Islet of Langerhans (tissue), 1 donor: ENCODE measurements around the gene ATG7.

ENCODE experiments used
- FAIRE-seq: peaks from one replicate; lab custom pipeline; 2011; peaks lifted over from hg19 to GRCh38; lab: Jason Lieb, UNC

The ATG7 gene

GRCh38 chr3:11556851-11557644 is 284.9 kb downstream of the ATG7 start:
- no peak for FAIRE-seq

GRCh38 chr3:11558002-11558401 is 285.8 kb downstream of the ATG7 start:
- FAIRE-seq = no peak

GRCh38 chr3:11558411-11558903 is 286.3 kb downstream of the ATG7 start:
- FAIRE-seq = no peak

GRCh38 chr3:11558918-11559815 is 287.0 kb downstream of the ATG7 start:
- no peak for FAIRE-seq

GRCh38 chr3:11559816-11560633 is 287.8 kb downstream of the ATG7 start:
- no peak for FAIRE-seq

- no peak for FAIRE-seq
These were observed 288.5 kb downstream of the ATG7 start for GRCh38 chr3:11560746-11561145.

GRCh38 chr3:11562277-11562881 is 290.2 kb downstream of the ATG7 start:
- no peak for FAIRE-seq

GRCh38 chr3:11563159-11563864 is 291.1 kb downstream of the ATG7 start:
- FAIRE-seq = no peak

- FAIRE-seq = no peak
These were observed 291.6 kb downstream of the ATG7 start for GRCh38 chr3:11563865-11564185.

GRCh38 chr3:11564577-11565001 is 292.4 kb downstream of the ATG7 start:
- no peak for FAIRE-seq

- no peak for FAIRE-seq
These were observed 292.9 kb downstream of the ATG7 start for GRCh38 chr3:11565072-11565471.

GRCh38 chr3:11565492-11565891 is 293.3 kb downstream of the ATG7 start:
- no peak for FAIRE-seq

- no peak for FAIRE-seq
These were observed 293.7 kb downstream of the ATG7 start for GRCh38 chr3:11565932-11566331.

GRCh38 chr3:11566478-11566877 is 294.3 kb downstream of the ATG7 start:
- no peak for FAIRE-seq

GRCh38 chr3:11566916-11567315 is 294.7 kb downstream of the ATG7 start:
- FAIRE-seq = no peak

- no peak for FAIRE-seq
These were observed 295.6 kb downstream of the ATG7 start for GRCh38 chr3:11567516-11568467.

GRCh38 chr3:11568503-11569155 is 296.4 kb downstream of the ATG7 start:
- FAIRE-seq = no peak

- no peak for FAIRE-seq
These were observed 297.1 kb downstream of the ATG7 start for GRCh38 chr3:11569156-11569741.

GRCh38 chr3:11570251-11570650 is 298.1 kb downstream of the ATG7 start:
- FAIRE-seq = no peak
